Measurements from ENCODE around the gene SIRPD.
"Not testable (repeated sequence)": the region's sequence is repeated elsewhere in the genome, so short reads cannot be mapped to it uniquely, and the experiment has no call there.

Gene SIRPD

DNA sequence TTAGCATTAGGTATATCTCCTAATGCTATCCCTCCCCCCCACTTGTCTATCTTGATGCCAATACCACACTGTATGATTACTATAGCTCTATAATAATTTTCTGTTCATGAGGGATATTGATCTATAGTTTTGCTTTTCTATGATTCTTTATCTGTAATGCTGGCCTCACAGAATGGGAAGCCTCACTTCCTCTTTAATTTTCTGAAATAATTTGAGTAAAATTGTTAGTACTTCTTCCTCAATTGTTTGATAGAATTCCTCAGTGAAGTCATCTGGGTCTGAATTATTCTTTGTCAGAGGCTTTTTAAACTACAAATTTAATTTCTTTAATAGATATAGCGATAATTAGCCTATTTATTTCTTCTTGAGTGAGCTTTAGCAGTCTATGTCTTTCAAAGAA is 31.2 kb downstream of the SIRPD start:
- no peak for TF ChIP-seq ZNF274 (IDR thresholded peaks at IDR 0.05; ENCODE audit: low read depth, low read length)
- H3K4me3 ChIP-seq (ENCODE audit: low read length) = no peak overlapping the region

DNA sequence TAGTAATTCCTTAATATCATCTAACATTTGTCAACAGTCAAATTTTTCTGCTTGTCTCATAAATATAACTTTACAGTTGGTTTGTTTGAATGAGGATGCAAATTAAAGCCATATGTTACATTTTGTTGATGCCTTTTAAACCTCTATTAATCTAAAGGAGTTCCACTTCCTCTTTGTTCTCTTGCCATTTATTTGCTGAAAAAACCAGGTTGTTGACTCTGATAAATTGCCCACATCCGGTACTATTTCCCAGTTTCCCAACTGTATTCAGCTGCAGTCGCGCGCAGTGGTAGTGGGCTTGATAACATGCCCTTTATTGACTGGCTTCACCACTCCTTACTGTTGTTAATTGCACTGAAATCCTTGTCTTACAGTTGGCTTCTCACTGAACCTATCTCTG is 33.5 kb downstream of the SIRPD start:
- no peak overlapping the region for H3K4me3 ChIP-seq (ENCODE audit: low read length)
- TF ChIP-seq ZNF274 (IDR thresholded peaks at IDR 0.05; ENCODE audit: low read depth, low read length) = no peak

DNA sequence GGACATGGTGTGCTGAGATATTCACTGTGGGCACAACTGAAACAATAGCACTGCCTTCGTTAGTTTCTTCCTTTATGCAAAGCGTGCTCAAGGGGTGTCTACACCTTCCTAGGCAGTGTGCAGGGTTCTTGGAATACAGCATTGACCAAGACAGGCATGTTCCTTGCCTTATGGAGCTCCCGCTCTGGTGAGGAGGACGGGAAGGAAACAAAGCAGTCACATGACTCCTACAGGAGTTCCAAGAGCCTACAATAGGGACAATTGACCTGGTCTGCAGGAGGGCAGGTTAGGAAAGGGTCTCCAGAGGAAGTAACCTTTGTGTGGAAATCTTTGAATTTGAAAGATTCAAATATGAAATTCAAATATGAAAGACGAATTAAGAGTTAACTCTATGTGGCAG is 40.5 kb downstream of the SIRPD start:
- TF ChIP-seq ZNF274 (IDR thresholded peaks at IDR 0.05; ENCODE audit: low read depth, low read length) = no peak
- no peak overlapping the region for H3K4me3 ChIP-seq (ENCODE audit: low read length)

DNA sequence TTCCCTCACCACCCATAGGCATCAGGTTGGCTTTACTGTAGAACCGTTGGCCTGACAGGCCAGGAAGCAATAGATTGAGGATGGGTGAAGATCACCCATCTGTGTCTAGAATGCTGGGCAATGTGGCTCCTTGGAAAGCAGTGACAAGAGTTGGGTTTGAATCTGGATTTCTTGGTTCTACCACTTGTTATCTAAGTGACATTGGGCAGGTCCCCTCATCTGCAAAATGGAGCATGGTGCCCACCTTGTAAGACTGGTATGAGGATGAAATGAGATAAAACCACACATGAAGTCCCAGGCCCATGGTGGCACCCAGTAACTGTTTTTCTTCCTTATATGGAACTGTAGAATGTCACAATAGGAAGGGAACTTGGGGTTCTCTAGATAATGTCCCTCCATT is 43.7 kb downstream of the SIRPD start:
- TF ChIP-seq ZNF274 (IDR thresholded peaks at IDR 0.05; ENCODE audit: low read depth, low read length) = no peak
- H3K4me3 ChIP-seq (ENCODE audit: low read length) = no peak overlapping the region

DNA sequence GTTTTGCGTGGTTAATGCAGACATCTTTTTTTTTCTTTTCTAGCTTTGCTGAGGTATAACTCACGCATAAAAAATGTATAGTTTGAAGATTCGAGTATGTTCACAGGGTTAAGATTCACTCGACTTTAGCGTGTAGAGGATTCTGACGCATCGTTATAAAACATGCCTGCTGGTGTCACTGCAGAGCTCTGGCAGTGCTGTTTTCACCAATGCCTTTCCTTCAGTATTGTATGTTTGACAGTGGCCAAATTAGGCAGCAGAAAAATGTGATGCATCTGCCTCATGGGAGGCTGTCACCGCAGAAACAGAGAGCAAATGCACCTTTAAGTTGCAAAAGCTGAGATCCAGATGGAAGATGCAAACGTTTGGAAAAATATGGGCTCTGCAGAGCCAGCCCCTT is 48.3 kb downstream of the SIRPD start:
- no peak overlapping the region for H3K4me3 ChIP-seq (ENCODE audit: low read length)
- TF ChIP-seq ZNF274 (IDR thresholded peaks at IDR 0.05; ENCODE audit: low read depth, low read length) = no peak

DNA sequence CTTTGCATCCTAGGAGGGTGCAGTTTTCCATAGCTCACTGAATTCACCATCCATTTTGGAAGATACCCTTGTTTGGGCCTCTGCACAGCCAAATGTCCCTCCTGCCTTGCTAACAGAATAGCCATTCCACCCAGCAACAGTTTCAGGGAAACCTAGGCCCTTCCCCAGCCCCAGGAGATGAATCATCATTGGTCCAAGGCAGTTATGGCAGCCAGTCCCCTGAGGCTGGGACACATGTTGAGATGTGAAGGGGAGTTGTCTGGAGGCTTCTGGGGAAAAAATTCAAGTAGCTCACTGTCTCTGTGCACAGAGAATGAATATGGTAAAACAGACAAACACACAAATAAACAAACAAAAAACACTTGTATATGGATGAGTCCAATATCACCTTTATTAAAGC is 48.9 kb downstream of the SIRPD start:
- no peak for TF ChIP-seq ZNF274 (IDR thresholded peaks at IDR 0.05; ENCODE audit: low read depth, low read length)
- H3K4me3 ChIP-seq (ENCODE audit: low read length) = no peak overlapping the region

DNA sequence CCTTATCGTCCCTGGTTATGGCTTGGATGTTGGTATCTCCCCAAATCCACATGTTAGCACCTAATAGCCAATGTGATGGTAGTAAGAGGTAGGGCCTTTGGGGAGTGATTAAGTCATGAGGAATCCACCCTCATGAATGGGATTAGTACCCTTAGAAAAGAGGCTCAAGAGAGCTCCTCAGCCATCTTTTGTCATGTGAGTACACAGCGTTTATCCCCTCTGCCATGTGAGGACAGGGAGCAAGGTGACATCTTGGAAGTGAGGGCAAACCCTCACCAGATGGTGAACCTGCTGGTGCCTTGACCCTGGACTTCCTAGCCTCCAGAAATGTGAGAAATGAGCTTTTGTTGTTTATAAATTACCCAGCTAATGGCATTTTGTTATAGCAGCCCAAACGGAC is 50.2 kb downstream of the SIRPD start:
- no peak for TF ChIP-seq ZNF274 (IDR thresholded peaks at IDR 0.05; ENCODE audit: low read depth, low read length)
- H3K4me3 ChIP-seq (ENCODE audit: low read length) = no peak overlapping the region

DNA sequence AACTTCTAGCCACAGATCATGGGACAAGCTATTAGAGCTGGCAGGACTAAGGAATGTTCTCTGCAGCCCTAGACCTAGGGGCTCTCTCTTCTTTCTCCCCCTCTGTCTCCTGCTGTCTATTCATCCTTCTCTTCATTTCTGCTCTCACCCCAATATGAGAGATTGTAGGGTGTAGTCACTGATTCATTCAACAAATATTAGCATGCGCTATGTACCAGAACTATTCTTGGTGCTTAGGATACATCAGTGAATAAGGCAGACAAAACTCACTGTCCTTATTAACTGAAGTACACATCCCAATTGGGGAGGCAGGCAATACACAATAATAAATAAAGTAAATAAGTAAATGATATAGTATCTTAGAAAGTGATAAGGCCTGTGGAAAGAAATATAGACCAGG is 51.6 kb downstream of the SIRPD start:
- no peak overlapping the region for H3K4me3 ChIP-seq (ENCODE audit: low read length)
- no peak for TF ChIP-seq ZNF274 (IDR thresholded peaks at IDR 0.05; ENCODE audit: low read depth, low read length)

DNA sequence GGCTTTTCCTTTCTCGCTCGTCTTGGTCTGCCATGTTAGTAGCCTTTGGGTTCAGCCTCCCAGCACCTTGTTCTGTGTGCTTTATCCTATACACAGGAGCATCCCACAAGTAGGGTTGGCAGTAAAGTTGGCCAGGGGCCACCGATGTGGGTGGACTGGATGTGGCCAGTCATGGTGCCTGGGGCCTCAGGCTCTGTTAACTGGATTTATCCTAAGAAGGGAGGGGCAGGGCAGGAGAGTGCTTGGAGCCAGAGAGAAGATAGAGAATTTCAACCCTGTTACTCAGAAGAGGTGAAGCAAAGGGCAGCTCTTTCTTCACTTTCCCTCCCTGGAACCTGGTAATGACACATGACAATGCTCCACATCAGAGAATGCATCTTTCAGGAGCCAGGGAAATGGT is 52.1 kb downstream of the SIRPD start:
- no peak for TF ChIP-seq ZNF274 (IDR thresholded peaks at IDR 0.05; ENCODE audit: low read depth, low read length)
- no peak overlapping the region for H3K4me3 ChIP-seq (ENCODE audit: low read length)

DNA sequence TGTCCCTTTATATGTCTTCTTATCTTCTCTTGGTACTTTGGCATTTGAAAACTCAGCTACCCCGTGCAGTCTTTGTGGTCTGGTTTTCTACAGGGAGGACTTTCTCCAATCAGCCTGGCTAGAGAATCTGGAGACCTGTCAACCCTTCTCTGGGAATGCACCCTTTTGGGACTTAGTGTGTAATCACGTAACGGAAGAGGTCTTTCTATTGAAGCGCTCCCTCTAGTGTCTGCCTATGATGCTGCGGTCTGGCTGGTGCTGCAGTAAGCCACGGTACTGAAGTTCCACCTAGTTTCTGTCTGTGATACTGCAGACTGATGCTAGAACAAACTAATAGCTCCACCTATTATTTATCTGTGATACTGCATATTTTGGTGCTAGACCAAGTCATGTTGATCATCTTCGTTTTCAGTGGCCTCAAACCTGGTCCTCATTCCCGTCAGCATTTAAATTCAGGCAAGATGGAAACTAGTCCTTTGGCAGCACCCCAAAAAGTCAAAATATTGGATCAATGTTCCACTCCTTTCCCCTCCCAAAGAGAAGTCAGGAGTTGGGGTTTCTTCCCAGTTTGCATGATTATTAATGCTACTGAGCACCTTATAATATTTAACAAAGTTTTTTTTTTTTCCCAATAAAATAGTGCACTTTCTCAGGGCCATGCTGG is 53.8 kb downstream of the SIRPD start:
- no peak for TF ChIP-seq ZNF274 (IDR thresholded peaks at IDR 0.05; ENCODE audit: low read depth, low read length)
- no peak overlapping the region for H3K4me3 ChIP-seq (ENCODE audit: low read length)

DNA sequence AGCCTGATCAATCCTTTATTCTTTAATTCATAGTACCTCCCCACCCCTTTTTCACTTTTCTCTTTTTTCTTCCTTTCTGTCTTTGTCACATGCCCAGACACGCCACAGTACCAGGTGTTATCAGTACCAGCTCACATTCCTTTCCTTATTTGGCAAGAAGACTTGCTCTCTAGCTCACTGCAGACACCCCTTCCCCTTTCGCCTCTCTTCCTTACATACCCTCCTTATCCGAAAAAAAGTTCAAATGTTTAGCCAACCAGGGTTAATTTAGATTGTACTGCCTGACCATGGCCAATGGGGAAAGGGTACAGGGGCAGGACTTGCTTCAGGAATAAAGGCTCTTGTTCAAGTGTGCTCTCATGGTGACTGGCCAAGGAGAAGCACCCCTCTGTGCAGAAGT is 57.0 kb downstream of the SIRPD start:
- no peak for TF ChIP-seq ZNF274 (IDR thresholded peaks at IDR 0.05; ENCODE audit: low read depth, low read length)
- H3K4me3 ChIP-seq (ENCODE audit: low read length) = no peak overlapping the region

DNA sequence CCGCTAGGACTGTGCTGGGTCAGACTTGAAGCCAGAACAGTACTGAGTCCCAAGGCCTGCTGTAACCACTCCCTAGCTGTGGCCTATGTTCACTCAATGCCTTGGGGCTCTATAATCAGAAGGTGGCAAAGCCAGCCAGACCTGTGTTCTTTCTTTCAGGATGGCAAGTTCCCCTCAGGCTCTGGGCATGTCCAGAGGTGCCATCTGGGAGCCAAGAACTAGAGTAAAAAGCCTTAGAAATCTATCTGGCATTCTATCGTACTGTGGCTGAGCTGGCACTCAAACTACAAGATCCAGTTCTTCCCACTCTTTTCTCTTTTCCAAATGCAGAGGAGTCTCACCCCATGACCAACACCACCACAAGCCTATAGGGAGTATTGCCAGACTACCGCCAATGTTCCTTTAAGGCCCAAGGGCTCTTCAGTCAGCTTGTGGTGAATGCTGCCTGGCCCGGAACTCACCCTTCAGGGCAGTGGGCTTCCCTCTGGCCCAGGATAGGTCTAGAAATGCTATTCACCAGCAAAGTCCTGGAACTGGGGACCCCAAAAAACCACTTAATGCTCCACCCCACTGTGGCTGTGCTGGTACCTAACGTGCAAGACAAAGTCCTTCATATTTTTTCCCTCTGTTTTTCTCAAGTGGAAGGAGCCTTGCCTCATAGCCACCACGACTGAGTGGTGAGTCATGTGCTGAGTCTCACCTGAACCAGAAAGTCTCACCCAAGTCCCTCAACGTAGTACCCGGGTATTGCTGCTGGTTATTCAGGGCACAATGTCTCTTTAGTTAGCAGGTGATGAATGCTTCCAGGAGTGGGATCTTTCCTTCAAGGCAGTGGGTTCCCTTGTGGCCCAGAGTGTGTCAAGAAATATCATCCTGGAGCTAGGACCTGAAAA is 57.7 kb downstream of the SIRPD start:
- no peak for TF ChIP-seq ZNF274 (IDR thresholded peaks at IDR 0.05; ENCODE audit: low read depth, low read length)
- no peak overlapping the region for H3K4me3 ChIP-seq (ENCODE audit: low read length)

DNA sequence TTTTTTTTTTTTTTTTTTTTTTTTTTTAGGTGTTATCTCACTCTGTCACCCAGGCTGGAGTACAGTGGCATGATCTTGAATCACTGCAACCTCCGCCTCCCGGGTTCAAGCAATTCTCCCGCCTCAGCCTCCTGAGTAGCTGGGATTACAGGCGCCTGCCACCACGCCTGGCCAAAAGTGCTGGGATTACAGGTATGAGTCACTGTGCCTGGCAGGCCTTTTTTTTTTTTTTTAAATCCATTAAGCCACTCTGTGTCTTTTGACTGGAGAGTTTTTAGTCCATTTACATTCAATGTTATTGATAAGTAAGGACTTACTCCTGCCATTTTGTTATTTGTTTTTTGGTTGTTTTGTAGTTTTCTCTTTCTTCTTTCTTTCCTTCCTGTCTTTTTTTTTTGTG is 60.1 kb downstream of the SIRPD start:
- not testable (repeated sequence) for H3K4me3 ChIP-seq (ENCODE audit: low read length)

DNA sequence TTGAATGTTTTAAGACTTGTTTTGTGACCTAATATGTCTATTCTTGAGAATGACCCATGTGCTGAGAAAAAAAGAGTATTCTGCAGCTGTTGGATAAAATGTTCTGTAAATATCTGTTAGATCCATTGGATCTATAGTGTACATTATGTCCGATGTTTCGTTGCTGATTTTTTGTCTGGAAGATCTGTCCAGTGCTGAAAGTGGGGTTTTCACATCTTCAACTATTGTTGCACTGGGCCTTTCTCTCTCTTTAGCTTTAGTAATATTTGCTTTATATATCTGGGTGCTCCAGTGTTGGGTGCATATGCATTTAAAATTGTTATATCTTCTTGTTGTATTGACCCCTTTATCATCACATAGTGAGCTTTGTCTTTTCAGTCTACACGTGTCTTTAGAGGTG is 60.6 kb downstream of the SIRPD start:
- TF ChIP-seq ZNF274 (IDR thresholded peaks at IDR 0.05; ENCODE audit: low read depth, low read length) = no peak
- H3K4me3 ChIP-seq (ENCODE audit: low read length) = no peak overlapping the region

DNA sequence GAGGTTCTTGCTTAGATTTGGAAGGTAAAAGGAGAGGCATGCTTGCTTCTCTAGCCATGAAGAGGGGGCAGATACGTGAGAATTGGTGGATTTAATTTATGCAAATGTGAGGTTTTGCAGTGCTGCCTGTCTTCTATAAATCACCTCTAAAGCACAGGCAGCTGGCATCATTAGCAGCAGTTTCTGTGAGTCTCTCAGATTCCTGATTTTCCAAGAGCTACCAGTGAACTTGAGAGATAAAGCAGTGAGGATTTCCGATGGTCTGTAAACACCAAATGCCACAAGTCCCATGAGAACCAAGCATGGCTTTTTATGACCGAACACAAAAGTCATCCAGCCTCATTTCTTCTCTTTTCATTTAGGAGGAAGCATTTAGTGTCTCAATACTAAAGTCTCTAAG is 63.1 kb downstream of the SIRPD start:
- no peak for TF ChIP-seq ZNF274 (IDR thresholded peaks at IDR 0.05; ENCODE audit: low read depth, low read length)
- no peak overlapping the region for H3K4me3 ChIP-seq (ENCODE audit: low read length)

Measured in GM08714 (cell line).